HEK293 (cell line): ENCODE results near the gene PGBD5.

Experiments used
- CTCF ChIA-PET: fragments of 350-600 bp; formaldehyde crosslinking; extraction: SDS; loops from one replicate; lab custom pipeline; 2021; ENCODE audit warnings: antibody characterized with exemption; lab: Yijun Ruan, JAX
- POLR2A ChIA-PET: fragments of 300-600 bp; formaldehyde crosslinking; extraction: SDS; loops from one replicate; lab custom pipeline; 2020; ENCODE audit warnings: antibody characterized with exemption, inconsistent platforms; lab: Yijun Ruan, JAX
- H3K27ac ChIP-seq: fragments of 200-500 bp; sonication (Bioruptor generic); 2 replicates; pipeline ENCODE4 v1.5.1; 2014; ENCODE audit warnings: low read depth, low read length, control low read depth, inconsistent platforms; ENCODE audit errors: extremely low read depth
- H3K36me3 ChIP-seq, 2 experiments: fragments of 200-500 bp in 1 of 2; sonication (Bioruptor generic) in 1 of 2; 1 replicate in 1 of 2; 2 replicates in 1 of 2; pipeline ENCODE4 v1.5.1; 2014 to 2017; ENCODE audit warnings: inconsistent platforms in 2 of 2, low read length in 2 of 2; ENCODE audit not compliant: control insufficient read depth in 2 of 2, insufficient read depth in 1 of 2
- H3K4me1 ChIP-seq: fragments of 200-500 bp; sonication (Bioruptor generic); 2 replicates; pipeline ENCODE4 v1.5.1; 2014; ENCODE audit warnings: mild to moderate bottlenecking, low read length, inconsistent platforms; ENCODE audit not compliant: control insufficient read depth, insufficient read depth
- H3K4me3 ChIP-seq: 2 replicates; pipeline ENCODE4 v1.5.1; 2011; ENCODE audit warnings: low read depth, mild to moderate bottlenecking, control low read depth, low read length, moderate library complexity
- H3K9me3 ChIP-seq: fragments of 200-500 bp; sonication (Bioruptor generic); 2 replicates; pipeline ENCODE4 v1.5.1; 2014; ENCODE audit warnings: low read depth, low read length, inconsistent platforms; ENCODE audit not compliant: control insufficient read depth, insufficient read depth
- MZF1 ChIP-seq: fragments of 450-650 bp; formaldehyde crosslinking; IDR thresholded peaks from 2 replicates; pipeline ENCODE4 v1.5.1; 2017; ENCODE audit warnings: missing biosample characterization, missing genetic modification characterization, borderline replicate concordance
- ZFP69B ChIP-seq: fragments of 450-650 bp; formaldehyde crosslinking; IDR thresholded peaks from 2 replicates; pipeline ENCODE4 v1.5.1; 2016; ENCODE audit warnings: missing biosample characterization, missing genetic modification characterization
- ZNF112 ChIP-seq: fragments of 450-650 bp; formaldehyde crosslinking; IDR thresholded peaks from 2 replicates; pipeline ENCODE4 v1.5.0; 2017; ENCODE audit warnings: missing biosample characterization, missing genetic modification characterization
- ZNF2 ChIP-seq: fragments of 450-650 bp; formaldehyde crosslinking; IDR thresholded peaks from 2 replicates; pipeline ENCODE4 v1.5.1; 2016; ENCODE audit warnings: missing biosample characterization, missing genetic modification characterization
- ZNF214 ChIP-seq: fragments of 450-650 bp; formaldehyde crosslinking; IDR thresholded peaks from 2 replicates; pipeline ENCODE4 v1.5.1; 2017; ENCODE audit warnings: missing biosample characterization, mild to moderate bottlenecking, missing genetic modification characterization, borderline replicate concordance
- ZNF23 ChIP-seq: fragments of 450-650 bp; formaldehyde crosslinking; IDR thresholded peaks from 2 replicates; pipeline ENCODE4 v1.5.1; 2016; ENCODE audit warnings: missing biosample characterization, missing genetic modification characterization, borderline replicate concordance
- ZNF302 ChIP-seq: fragments of 450-650 bp; formaldehyde crosslinking; IDR thresholded peaks from 2 replicates; pipeline ENCODE4 v1.5.1; 2016; ENCODE audit warnings: missing biosample characterization, missing genetic modification characterization, low read depth
- ZNF366 ChIP-seq: fragments of 450-650 bp; formaldehyde crosslinking; conservative IDR thresholded peaks from 2 replicates; pipeline ENCODE4 v1.5.1; 2016; ENCODE audit warnings: missing biosample characterization, missing genetic modification characterization
- ZNF391 ChIP-seq: fragments of 450-650 bp; formaldehyde crosslinking; IDR thresholded peaks from 2 replicates; pipeline ENCODE4 v1.5.1; 2016; ENCODE audit warnings: low read depth, missing biosample characterization, missing genetic modification characterization, borderline replicate concordance
- ZNF423 ChIP-seq: fragments of 450-650 bp; formaldehyde crosslinking; IDR thresholded peaks from 2 replicates; pipeline ENCODE4 v1.5.1; 2016; ENCODE audit warnings: missing biosample characterization, missing genetic modification characterization
- ZNF426 ChIP-seq: fragments of 450-650 bp; formaldehyde crosslinking; IDR thresholded peaks from 2 replicates; pipeline ENCODE4 v1.5.1; 2017; ENCODE audit warnings: missing biosample characterization, missing genetic modification characterization, mild to moderate bottlenecking, inconsistent platforms, moderate library complexity
- ZNF629 ChIP-seq: fragments of 450-650 bp; formaldehyde crosslinking; IDR thresholded peaks from 2 replicates; pipeline ENCODE4 v1.5.1; 2017; ENCODE audit warnings: missing biosample characterization, missing genetic modification characterization
- ZNF660 ChIP-seq: fragments of 450-650 bp; IDR thresholded peaks from 2 replicates; pipeline ENCODE4 v1.5.1; 2018; ENCODE audit warnings: missing biosample characterization, mild to moderate bottlenecking, missing genetic modification characterization
- ZXDB ChIP-seq: fragments of 450-650 bp; formaldehyde crosslinking; IDR thresholded peaks from 2 replicates; pipeline ENCODE4 v1.5.1; 2016; ENCODE audit warnings: missing biosample characterization, missing genetic modification characterization
- TF ChIP-seq, protein P1 (sequence below): fragments of 450-650 bp; formaldehyde crosslinking; IDR thresholded peaks from 2 replicates; pipeline ENCODE4 v1.5.1; 2016; ENCODE audit warnings: missing biosample characterization, missing genetic modification characterization
- TF ChIP-seq, protein P2 (sequence below): fragments of 450-650 bp; formaldehyde crosslinking; IDR thresholded peaks from 2 replicates; pipeline ENCODE4 v1.5.1; 2016; ENCODE audit warnings: missing biosample characterization, missing genetic modification characterization
- TF ChIP-seq, protein P3 (sequence below): fragments of 450-650 bp; formaldehyde crosslinking; IDR thresholded peaks from 2 replicates; pipeline ENCODE4; 2016; ENCODE audit warnings: missing biosample characterization, missing genetic modification characterization

PGBD5 gene

DNA sequence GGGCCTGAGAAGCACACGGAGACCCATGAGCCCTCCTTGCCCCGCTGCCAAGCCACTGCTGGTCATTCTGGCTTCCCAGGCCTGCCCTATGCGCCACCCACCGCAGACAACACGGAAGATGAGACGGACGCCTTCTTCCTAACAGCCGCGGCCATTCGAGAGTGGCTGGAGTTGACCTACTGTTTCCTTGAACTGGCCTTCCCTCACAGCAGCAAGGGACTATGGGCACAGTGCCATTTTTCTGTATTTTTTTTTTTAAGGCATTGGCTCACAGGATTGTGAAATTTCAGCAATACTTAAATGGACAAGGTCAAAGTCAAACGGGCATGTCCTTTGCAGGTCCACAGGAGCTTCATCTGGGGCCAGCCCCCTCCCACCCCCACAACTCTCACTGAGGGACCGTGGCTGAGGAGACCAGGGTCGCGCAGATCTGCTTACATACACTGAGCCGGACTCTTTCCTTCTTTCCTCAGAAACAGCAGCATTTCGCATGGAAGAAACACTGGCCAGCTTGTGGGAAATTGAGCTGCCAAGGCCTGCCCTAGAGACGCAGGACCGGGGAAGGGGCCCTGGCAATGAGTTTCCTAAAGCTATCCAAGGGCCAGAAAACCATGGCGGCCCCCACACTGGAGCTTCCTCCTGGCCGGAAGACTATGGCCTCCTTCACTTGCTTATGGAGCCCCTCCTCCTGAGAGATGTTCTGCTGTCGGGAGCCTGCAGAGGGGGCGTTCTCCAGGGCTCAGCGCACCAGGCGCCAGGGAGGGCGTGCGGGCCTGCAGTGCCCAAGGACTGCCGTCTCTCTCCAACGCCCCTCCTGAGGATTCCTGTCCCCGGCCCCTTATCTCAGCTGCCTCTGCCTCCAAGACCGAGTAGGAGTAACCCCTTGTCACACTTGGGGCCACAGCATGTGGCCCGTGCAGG lies 98.9 kb downstream of the PGBD5 start:
- no peak overlapping the region for H3K27ac ChIP-seq
- CTCF ChIA-PET, result interaction anchor here (0.6 kb wide), 1 partner anchor 479 kb away, joined by 3 read pairs; no protein-coding TSS in a partner anchor
- POLR2A ChIA-PET, result no interaction called here

DNA sequence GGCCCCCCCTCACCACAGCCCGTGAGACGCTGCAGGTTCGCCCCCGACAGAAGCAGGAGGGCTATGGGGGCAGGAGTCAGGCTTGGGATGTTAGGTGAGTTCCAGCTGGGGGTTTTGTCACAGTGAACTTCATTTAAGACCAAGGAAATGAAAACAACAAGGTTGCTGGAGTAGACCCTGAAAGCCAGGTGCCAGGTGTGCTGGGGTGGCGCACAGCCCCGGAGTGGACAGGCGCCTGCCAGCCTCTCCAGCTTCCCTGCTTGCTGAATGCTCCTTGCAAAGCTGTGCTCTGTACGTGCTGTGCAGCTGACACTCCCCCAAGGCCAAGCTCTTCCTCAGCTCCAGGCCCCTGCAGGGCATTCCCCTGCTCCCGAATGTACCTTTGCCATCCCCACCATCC lies 102.4 kb downstream of the PGBD5 start:
- Histone ChIP-seq H3K27ac (no peak overlapping the region), H3K36me3 (peaks cover 0 to 12% of the 10 kb centered on the region in 2 experiments; a peak in 1 of 3 replicates), H3K4me1 (no peaks in the 10 kb centered on the region), H3K9me3 (no peaks in the 10 kb centered on the region), H3K4me3 (no peak overlapping the region)
- TF ChIP-seq ZNF366, result no peak
- ChIA-PET CTCF (no interaction called here), POLR2A (no interaction called here)

More for the DNA sequence above, 98.9 kb downstream of the PGBD5 start:
- H3K4me3 ChIP-seq, result no peak overlapping the region
- no peaks in the 10 kb centered on the region for H3K9me3 ChIP-seq
- H3K4me1 ChIP-seq, result no peaks in the 10 kb centered on the region
- TF ChIP-seq ZNF214 (tag by site-specific recombination) (no peak), MZF1 (no peak), ZNF423 (tag by site-specific recombination) (no peak)
- peaks cover 0 to 12% of the 10 kb centered on the region in 2 experiments; a peak in 1 of 3 replicates for H3K36me3 ChIP-seq

DNA sequence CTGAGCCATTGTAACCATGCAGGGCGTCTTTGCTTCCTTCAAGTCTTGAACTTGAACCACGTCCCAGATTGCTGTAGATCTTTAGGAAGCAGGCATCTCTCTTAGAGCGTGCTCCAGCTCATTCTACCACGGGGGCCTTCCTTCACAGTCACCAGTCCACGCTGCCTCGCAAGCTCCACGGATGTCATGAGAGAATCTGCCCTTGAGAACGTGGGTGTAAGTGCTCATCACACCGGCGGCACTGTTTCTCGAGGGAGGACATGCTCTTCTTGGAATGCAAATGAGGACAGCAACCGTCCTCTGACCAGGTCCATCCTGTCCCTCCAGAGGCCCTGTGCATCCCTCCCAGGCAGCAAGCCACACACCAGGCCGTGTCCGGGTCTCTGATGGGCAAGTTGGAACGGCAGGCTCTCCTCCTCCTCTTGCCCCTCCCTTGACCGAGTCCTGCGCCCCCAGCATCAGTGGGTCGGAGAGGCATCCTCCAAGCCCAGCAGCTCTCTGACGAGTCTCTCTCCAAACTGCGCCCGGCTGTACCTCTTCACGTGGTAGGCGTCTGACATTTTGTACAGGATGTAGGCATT lies 103.1 kb downstream of the PGBD5 start:
- ChIA-PET CTCF (no interaction called here), POLR2A (no interaction called here)
- no peak for TF ChIP-seq ZNF660 (tag by site-specific recombination)
- TF ChIP-seq, protein P1, sequence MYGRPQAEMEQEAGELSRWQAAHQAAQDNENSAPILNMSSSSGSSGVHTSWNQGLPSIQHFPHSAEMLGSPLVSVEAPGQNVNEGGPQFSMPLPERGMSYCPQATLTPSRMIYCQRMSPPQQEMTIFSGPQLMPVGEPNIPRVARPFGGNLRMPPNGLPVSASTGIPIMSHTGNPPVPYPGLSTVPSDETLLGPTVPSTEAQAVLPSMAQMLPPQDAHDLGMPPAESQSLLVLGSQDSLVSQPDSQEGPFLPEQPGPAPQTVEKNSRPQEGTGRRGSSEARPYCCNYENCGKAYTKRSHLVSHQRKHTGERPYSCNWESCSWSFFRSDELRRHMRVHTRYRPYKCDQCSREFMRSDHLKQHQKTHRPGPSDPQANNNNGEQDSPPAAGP, result no peak
- no peak for TF ChIP-seq ZNF426
- TF ChIP-seq ZXDB (tag by site-specific recombination), result no peak
- no peak for TF ChIP-seq ZFP69B
- TF ChIP-seq ZNF2 (tag by site-specific recombination), result no peak
- TF ChIP-seq ZNF23 (tag by site-specific recombination), result no peak
- no peak for TF ChIP-seq ZNF629
- TF ChIP-seq, protein P2, sequence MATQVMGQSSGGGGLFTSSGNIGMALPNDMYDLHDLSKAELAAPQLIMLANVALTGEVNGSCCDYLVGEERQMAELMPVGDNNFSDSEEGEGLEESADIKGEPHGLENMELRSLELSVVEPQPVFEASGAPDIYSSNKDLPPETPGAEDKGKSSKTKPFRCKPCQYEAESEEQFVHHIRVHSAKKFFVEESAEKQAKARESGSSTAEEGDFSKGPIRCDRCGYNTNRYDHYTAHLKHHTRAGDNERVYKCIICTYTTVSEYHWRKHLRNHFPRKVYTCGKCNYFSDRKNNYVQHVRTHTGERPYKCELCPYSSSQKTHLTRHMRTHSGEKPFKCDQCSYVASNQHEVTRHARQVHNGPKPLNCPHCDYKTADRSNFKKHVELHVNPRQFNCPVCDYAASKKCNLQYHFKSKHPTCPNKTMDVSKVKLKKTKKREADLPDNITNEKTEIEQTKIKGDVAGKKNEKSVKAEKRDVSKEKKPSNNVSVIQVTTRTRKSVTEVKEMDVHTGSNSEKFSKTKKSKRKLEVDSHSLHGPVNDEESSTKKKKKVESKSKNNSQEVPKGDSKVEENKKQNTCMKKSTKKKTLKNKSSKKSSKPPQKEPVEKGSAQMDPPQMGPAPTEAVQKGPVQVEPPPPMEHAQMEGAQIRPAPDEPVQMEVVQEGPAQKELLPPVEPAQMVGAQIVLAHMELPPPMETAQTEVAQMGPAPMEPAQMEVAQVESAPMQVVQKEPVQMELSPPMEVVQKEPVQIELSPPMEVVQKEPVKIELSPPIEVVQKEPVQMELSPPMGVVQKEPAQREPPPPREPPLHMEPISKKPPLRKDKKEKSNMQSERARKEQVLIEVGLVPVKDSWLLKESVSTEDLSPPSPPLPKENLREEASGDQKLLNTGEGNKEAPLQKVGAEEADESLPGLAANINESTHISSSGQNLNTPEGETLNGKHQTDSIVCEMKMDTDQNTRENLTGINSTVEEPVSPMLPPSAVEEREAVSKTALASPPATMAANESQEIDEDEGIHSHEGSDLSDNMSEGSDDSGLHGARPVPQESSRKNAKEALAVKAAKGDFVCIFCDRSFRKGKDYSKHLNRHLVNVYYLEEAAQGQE, result no peak
- TF ChIP-seq ZNF112 (tag by site-specific recombination), result no peak
- no peak for TF ChIP-seq ZNF391 (tag by site-specific recombination)
- no peak for TF ChIP-seq ZNF302 (tag by site-specific recombination)
- TF ChIP-seq, protein P3, sequence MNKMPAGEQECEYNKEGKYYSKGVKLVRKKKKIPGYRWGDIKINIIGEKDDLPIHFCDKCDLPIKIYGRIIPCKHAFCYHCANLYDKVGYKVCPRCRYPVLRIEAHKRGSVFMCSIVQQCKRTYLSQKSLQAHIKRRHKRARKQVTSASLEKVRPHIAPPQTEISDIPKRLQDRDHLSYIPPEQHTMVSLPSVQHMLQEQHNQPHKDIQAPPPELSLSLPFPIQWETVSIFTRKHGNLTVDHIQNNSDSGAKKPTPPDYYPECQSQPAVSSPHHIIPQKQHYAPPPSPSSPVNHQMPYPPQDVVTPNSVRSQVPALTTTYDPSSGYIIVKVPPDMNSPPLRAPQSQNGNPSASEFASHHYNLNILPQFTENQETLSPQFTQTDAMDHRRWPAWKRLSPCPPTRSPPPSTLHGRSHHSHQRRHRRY, result no peak
- TF ChIP-seq ZNF423 (tag by site-specific recombination), result no peak

More for the DNA sequence above, 103.1 kb downstream of the PGBD5 start:
- Histone ChIP-seq H3K27ac (no peak overlapping the region), H3K4me3 (no peak overlapping the region), H3K4me1 (peaks cover 4% of the 10 kb centered on the region), H3K36me3 (peaks cover 0 to 12% of the 10 kb centered on the region in 2 experiments; a peak in 1 of 3 replicates), H3K9me3 (no peaks in the 10 kb centered on the region)
